Gastrocnemius medialis (tissue), 4 donors: Measurements from ENCODE around the gene PKP2. TPM values are rescaled to one million over a fixed set of nuclear protein-coding genes. Genes with fewer than 3 reads are reported as not detected.

Experiments
- ATAC-seq, 2 donors: fragments of 150-250 bp; one replicate each; pipeline ENCODE4 v1.9.1; 2016
- DNase-seq, 2 donors: peaks; one replicate each; pipeline ENCODE4 v3.0.0-alpha.2; 2019
- H3K27ac ChIP-seq, 4 donors: fragments of 200-600 bp; sonication (generic); 1 replicate in 1 of 4; 2 replicates in 3 of 4; pipeline ENCODE4 v1.5.1; 2016 to 2018; ENCODE audit warnings: mild to moderate bottlenecking in 2 of 4, moderate library complexity in 1 of 4
- H3K27me3 ChIP-seq, 3 donors: fragments of 200-600 bp; sonication (generic) in 2 of 3; 1 replicate in 1 of 3; 2 replicates in 2 of 3; pipeline versions ENCODE4 v1.5.1 to v1.6.0; 2016 to 2019; ENCODE audit warnings: mild to moderate bottlenecking in 1 of 3, moderate library complexity in 1 of 3
- H3K36me3 ChIP-seq, 2 donors: fragments of 200-600 bp; sonication (generic) in 1 of 2; one replicate each; pipeline ENCODE4 v1.5.1; 2017 to 2018
- H3K4me1 ChIP-seq, 2 donors: fragments of 200-600 bp; sonication (generic) in 1 of 2; one replicate each; pipeline ENCODE4 v1.5.1; 2016 to 2017; ENCODE audit warnings: mild to moderate bottlenecking in 2 of 2
- H3K4me3 ChIP-seq, 4 donors: fragments of 200-600 bp; sonication (generic) in 3 of 4; 1 replicate in 1 of 4; 2 replicates in 3 of 4; pipeline ENCODE4 v1.5.1; 2016 to 2019; ENCODE audit warnings: mild to moderate bottlenecking in 2 of 4
- H3K9me3 ChIP-seq, 3 donors: fragments of 200-600 bp; sonication (generic) in 2 of 3; 1 replicate in 1 of 3; 2 replicates in 2 of 3; pipeline ENCODE4 v1.5.1; 2016 to 2019
- POLR2A ChIP-seq, 2 donors: fragments of 450-650 bp; IDR thresholded peaks; one replicate each; pipeline ENCODE4 v1.6.1; 2017; ENCODE audit warnings: antibody characterized with exemption in 2 of 2, mild to moderate bottlenecking in 2 of 2, moderate library complexity in 2 of 2
- in situ Hi-C, 4 donors: fragments of 200-750 bp; cut with MboI; loops; one replicate each; pipeline versions ENCODE4 v1.15.0 to v1.8.0; 2017; ENCODE audit warnings: low sequenced_read_pairs in 4 of 4
- intact Hi-C: fragments of 100-400 bp; cut with DNase I; formaldehyde crosslinking; loops from one replicate; pipeline ENCODE4 v1.15.1; 2023; ENCODE audit warnings: low total_unique reads
- total RNA-seq, 4 donors: library from RNA; depleted of rRNA; stranded (reverse); fragments of >200 nt; gene quantifications; one replicate each; pipeline versions ENCODE4 v1.1.0 to v1.2.3, GENCODE V29; 2016
- TF ChIP-seq, protein P1 (sequence below), 5 experiments: fragments of 450-650 bp in 3 of 5; fragments of 200-600 bp in 2 of 5; sonication (generic) in 2 of 5; IDR thresholded peaks in 4 of 5; conservative IDR thresholded peaks in 1 of 5; 1 replicate in 4 of 5; 2 replicates in 1 of 5; pipeline ENCODE4 v1.5.1; 2016 to 2019; ENCODE audit warnings: antibody characterized with exemption in 5 of 5, mild to moderate bottlenecking in 3 of 5, moderate library complexity in 3 of 5

Gene PKP2
- total RNA-seq, 4 donors from 2014 or later = 3.5 to 7.2 (median 4.1) TPM

DNA sequence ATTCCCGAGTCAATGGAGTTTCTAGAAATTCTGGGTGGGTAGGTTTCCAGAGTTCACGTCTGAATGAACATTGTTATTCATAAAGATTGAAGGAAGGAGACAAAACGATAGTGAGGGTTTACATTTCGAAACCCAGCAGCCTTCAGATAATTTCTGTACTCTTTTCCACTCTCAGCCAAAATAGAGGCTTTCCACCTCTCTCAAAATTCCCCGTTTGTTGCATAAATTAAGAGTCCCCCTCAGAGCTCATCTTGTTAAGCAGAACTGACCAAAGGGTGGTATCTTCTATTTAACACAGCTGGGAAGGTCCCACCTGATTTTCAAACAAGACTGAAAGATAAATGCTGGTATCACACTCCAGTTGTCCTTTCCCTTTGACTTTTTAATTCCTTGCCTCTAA is 119.4 kb downstream of the PKP2 start:
- DNase-seq (no peak), ATAC-seq (no peak)
- Histone ChIP-seq H3K27ac (no peak overlapping the region), H3K4me1 (no peaks in the 10 kb centered on the region), H3K9me3 (no peaks in the 10 kb centered on the region), H3K36me3 (no peaks in the 10 kb centered on the region), H3K4me3 (no peak overlapping the region), H3K27me3 (no peaks in the 10 kb centered on the region)
- intact Hi-C loops = no loop called here
- in situ Hi-C loops = loop anchor here in 1 of 4 donors (25.0 kb wide), 1 partner anchor 110 kb away; the partner anchor contains the start of gene PKP2
- TF ChIP-seq, protein P1, sequence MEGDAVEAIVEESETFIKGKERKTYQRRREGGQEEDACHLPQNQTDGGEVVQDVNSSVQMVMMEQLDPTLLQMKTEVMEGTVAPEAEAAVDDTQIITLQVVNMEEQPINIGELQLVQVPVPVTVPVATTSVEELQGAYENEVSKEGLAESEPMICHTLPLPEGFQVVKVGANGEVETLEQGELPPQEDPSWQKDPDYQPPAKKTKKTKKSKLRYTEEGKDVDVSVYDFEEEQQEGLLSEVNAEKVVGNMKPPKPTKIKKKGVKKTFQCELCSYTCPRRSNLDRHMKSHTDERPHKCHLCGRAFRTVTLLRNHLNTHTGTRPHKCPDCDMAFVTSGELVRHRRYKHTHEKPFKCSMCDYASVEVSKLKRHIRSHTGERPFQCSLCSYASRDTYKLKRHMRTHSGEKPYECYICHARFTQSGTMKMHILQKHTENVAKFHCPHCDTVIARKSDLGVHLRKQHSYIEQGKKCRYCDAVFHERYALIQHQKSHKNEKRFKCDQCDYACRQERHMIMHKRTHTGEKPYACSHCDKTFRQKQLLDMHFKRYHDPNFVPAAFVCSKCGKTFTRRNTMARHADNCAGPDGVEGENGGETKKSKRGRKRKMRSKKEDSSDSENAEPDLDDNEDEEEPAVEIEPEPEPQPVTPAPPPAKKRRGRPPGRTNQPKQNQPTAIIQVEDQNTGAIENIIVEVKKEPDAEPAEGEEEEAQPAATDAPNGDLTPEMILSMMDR (IDR thresholded peaks at IDR 0.05 in 4 of 5, conservative IDR thresholded peaks at IDR 0.05 in 1 of 5) = no peak
- no peak for TF ChIP-seq POLR2A (IDR thresholded peaks at IDR 0.05)

DNA sequence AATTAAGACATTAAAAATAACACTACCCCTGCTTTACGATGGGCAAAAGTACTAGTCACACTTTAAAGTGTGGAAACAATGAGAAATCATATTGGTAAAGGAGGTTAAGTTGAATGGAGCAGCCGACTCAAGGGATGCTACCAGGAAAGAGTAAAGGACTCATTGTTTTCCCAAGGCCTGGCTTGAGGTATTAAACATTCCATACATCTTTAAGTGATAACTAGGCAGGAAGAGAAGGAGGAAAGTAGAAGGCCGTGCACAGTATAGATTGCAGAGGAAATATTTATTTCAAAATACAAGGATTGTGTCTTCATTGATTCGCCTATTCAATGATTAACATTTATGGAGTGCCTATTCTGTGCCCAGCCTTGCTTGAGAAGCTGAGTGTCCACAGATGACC is 120.3 kb downstream of the PKP2 start:
- Histone ChIP-seq H3K9me3 (no peaks in the 10 kb centered on the region), H3K4me1 (no peaks in the 10 kb centered on the region), H3K4me3 (no peak overlapping the region), H3K27me3 (no peaks in the 10 kb centered on the region), H3K36me3 (no peaks in the 10 kb centered on the region), H3K27ac (no peak overlapping the region)
- TF ChIP-seq, protein P1 (IDR thresholded peaks at IDR 0.05 in 4 of 5, conservative IDR thresholded peaks at IDR 0.05 in 1 of 5) = no peak
- TF ChIP-seq POLR2A (IDR thresholded peaks at IDR 0.05) = no peak
- ATAC-seq (no peak), DNase-seq (no peak)
- in situ Hi-C loops (loop anchor here in 1 of 4 donors (25.0 kb wide), 1 partner anchor 111 kb away; the partner anchor contains the start of gene PKP2), intact Hi-C loops (no loop called here)

DNA sequence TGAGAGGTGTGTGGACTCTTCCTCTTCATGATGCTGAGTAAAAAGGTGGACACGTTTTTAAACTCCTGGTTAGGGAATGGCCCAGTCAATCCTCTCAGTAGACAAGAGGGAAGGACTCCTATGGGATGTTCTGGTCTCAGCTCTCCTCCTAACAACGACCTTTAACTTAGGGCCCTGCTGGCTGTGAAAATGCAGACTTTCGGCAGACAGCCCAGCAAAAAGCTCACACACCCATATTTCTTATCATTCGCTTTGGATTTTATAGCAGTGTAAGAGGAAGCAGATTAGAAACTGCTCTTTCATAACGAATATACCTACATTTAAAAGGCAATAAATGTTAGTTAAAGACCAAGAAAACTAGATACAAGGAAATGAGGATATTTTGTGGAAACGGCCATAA is 122.9 kb downstream of the PKP2 start:
- Histone ChIP-seq H3K4me3 (no peak overlapping the region), H3K9me3 (no peaks in the 10 kb centered on the region), H3K4me1 (no peaks in the 10 kb centered on the region), H3K27ac (no peak overlapping the region), H3K36me3 (no peaks in the 10 kb centered on the region), H3K27me3 (no peaks in the 10 kb centered on the region)
- in situ Hi-C loops (loop anchor here in 2 of 4 donors (25.0 kb wide), 1 partner anchor 1439 kb away; no protein-coding TSS in a partner anchor), intact Hi-C loops (no loop called here)
- no peak for TF ChIP-seq POLR2A (IDR thresholded peaks at IDR 0.05)
- TF ChIP-seq, protein P1 (IDR thresholded peaks at IDR 0.05 in 4 of 5, conservative IDR thresholded peaks at IDR 0.05 in 1 of 5) = no peak
- ATAC-seq (no peak), DNase-seq (no peak)

DNA sequence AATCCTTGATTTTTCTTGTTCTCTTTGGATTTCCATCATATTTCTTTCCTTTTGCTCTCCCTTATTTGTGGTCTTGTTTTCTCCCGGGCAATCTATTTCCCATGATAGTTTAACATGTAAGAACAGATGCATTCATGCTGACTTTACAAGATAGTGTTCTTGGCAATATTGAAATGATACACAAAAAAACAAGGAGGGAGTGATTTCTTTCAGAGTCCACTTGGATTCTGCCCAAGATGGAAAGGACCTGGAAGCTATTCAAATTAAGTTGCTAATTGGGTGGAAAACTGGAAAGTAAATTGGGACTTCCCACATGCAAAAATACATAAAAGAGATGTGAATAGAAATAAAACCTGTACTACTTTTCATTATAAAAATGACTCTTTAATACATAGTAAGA is 126.4 kb downstream of the PKP2 start:
- no peaks in the 10 kb centered on the region for H3K9me3 ChIP-seq
- ATAC-seq (no peak), DNase-seq (no peak)
- TF ChIP-seq POLR2A (IDR thresholded peaks at IDR 0.05) = no peak
- TF ChIP-seq, protein P1 (IDR thresholded peaks at IDR 0.05 in 4 of 5, conservative IDR thresholded peaks at IDR 0.05 in 1 of 5) = no peak
- no peaks in the 10 kb centered on the region for H3K36me3 ChIP-seq
- in situ Hi-C loops (loop anchor here in 2 of 4 donors (25.0 kb wide), 1 partner anchor 1442 kb away; no protein-coding TSS in a partner anchor), intact Hi-C loops (no loop called here)
- H3K4me3 ChIP-seq = no peak overlapping the region
- no peaks in the 10 kb centered on the region for H3K27me3 ChIP-seq
- H3K27ac ChIP-seq = no peak overlapping the region
- H3K4me1 ChIP-seq = no peaks in the 10 kb centered on the region

DNA sequence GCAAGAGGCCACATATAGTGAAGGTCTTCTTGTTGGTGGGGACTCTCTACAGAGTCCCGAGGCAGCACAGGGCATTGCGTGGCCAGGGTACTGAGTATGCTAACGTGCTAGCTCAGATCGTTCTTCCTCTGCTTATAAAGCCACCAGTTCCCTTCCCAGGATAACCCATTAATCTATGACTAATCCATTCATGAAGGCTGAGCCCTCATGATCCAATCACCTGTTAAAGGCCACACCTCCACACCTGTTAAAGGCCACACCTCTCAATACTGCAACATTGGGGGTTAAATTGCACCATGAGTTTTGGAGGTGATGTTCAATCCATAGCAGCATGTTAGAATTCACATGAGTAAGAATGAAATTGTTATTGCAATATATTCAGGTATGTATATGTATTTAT is 128.1 kb downstream of the PKP2 start:
- TF ChIP-seq, protein P1 (IDR thresholded peaks at IDR 0.05 in 4 of 5, conservative IDR thresholded peaks at IDR 0.05 in 1 of 5) = no peak
- TF ChIP-seq POLR2A (IDR thresholded peaks at IDR 0.05) = no peak
- Histone ChIP-seq H3K4me1 (no peaks in the 10 kb centered on the region), H3K27ac (no peak overlapping the region), H3K9me3 (no peaks in the 10 kb centered on the region), H3K36me3 (no peaks in the 10 kb centered on the region), H3K4me3 (no peak overlapping the region), H3K27me3 (no peaks in the 10 kb centered on the region)
- no peak for ATAC-seq
- intact Hi-C loops = no loop called here
- no peak for DNase-seq
- in situ Hi-C loops = loop anchor here in 2 of 4 donors (10.0 to 25.0 kb wide), 2 partner anchors 1236 to 1444 kb away; no protein-coding TSS in a partner anchor
